HL-60 (cell line): ENCODE measurements around the gene HS6ST3.

Experiments
- CTCF ChIP-seq: IDR thresholded peaks from one replicate; pipeline ENCODE4 v1.5.1; 2011; ENCODE audit warnings: low read length, control low read depth, inconsistent platforms; ENCODE audit not compliant: insufficient read depth
- GABPA ChIP-seq: IDR thresholded peaks from 2 replicates; pipeline ENCODE4 v1.6.1; 2012; ENCODE audit warnings: low read depth
- TF ChIP-seq, protein P1 (sequence below): IDR thresholded peaks from 2 replicates; pipeline ENCODE4 v1.6.1; 2012; ENCODE audit warnings: low read depth; ENCODE audit not compliant: insufficient replicate concordance

DNA sequence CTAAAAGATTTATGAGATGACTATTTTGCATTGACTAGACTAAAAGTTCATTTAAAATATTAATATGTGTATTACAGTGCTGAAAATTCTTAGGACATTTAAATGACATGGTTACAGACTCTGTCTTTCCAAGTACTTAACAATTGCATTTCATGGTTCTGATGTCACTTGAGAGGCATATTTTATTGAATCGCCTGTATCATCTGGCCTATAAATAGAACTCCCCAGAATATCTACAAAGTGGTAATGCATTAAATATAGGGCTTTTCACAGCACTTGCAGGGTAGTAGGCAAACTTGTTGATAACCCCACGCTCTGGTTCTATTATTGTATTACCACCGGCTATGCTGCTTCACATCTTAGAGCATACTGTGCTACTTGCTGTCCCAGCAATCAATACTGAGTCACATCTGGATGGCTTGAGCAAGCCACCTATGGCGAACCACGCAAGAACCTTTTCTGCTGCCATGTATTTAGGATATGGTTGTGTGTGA lies 400.6 kb downstream of the HS6ST3 start:
- TF ChIP-seq CTCF (no peak), GABPA (no peak)
- TF ChIP-seq, protein P1, sequence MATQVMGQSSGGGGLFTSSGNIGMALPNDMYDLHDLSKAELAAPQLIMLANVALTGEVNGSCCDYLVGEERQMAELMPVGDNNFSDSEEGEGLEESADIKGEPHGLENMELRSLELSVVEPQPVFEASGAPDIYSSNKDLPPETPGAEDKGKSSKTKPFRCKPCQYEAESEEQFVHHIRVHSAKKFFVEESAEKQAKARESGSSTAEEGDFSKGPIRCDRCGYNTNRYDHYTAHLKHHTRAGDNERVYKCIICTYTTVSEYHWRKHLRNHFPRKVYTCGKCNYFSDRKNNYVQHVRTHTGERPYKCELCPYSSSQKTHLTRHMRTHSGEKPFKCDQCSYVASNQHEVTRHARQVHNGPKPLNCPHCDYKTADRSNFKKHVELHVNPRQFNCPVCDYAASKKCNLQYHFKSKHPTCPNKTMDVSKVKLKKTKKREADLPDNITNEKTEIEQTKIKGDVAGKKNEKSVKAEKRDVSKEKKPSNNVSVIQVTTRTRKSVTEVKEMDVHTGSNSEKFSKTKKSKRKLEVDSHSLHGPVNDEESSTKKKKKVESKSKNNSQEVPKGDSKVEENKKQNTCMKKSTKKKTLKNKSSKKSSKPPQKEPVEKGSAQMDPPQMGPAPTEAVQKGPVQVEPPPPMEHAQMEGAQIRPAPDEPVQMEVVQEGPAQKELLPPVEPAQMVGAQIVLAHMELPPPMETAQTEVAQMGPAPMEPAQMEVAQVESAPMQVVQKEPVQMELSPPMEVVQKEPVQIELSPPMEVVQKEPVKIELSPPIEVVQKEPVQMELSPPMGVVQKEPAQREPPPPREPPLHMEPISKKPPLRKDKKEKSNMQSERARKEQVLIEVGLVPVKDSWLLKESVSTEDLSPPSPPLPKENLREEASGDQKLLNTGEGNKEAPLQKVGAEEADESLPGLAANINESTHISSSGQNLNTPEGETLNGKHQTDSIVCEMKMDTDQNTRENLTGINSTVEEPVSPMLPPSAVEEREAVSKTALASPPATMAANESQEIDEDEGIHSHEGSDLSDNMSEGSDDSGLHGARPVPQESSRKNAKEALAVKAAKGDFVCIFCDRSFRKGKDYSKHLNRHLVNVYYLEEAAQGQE, result no peak
